ENCODE data around the gene ATF3.
"Not testable (repeated sequence)": the region's sequence is repeated elsewhere in the genome, so short reads cannot be mapped to it uniquely, and the experiment has no call there.

Gene ATF3

DNA sequence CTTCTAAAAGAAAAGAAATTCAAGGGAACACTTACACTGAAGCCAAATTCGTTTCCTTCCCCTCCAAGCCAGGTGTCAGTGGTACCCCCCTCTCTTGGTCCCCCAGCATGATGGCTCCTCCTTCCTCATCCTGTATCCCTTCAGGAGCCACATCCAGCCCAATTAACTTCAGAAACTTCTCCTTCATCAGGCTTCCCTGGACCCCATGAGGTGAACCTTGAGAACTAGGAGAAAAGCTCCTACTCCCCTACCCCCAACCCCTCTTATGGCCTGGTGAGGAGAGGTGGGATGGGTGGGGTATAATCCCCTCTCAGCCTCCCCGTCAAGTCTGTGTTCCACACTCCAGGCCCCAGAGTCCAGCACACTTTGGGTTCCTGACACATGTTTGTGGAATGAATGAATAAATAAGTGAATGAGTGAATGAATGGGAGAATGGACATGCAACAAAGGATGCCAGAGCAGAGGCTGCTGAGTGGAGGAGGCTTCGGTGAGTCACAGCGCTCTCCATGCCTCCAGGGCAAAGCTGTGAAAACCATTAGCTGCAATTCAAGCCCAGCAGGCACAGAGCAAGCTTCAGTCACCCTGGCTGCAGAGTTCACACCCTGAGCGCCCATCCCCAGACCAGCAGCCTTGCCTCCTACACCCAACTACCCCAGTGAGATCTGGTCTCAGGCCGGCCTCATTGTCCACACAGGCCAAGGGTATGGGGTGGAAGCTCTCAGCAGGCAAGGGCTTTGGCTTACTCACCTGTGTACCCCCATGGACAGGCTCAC is 47.3 kb downstream of the ATF3 start:
- DNase-seq = no peak

DNA sequence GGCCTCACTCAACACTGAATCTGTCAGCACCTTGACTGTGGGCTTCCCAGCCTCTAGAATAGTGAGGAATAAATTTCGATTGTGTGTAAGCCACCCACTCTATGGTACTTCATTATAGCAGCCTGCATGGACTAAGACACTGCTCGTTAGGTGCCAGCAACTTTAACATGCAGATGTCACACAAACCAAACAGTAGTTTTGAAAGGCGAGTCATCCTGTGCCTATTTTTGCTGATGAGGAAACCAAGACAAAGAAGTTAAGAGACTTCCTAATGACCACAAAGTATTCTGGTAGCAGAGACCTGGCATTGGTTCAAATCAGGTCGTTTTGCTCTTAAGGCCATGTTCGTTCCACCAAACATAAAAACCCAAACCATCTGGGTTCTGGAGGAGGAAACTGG is 48.2 kb downstream of the ATF3 start:
- no peak for DNase-seq

GRCh38 chr1:212658250-212658649 is 49.7 kb downstream of the ATF3 start:
- not testable (repeated sequence) for DNase-seq

DNA sequence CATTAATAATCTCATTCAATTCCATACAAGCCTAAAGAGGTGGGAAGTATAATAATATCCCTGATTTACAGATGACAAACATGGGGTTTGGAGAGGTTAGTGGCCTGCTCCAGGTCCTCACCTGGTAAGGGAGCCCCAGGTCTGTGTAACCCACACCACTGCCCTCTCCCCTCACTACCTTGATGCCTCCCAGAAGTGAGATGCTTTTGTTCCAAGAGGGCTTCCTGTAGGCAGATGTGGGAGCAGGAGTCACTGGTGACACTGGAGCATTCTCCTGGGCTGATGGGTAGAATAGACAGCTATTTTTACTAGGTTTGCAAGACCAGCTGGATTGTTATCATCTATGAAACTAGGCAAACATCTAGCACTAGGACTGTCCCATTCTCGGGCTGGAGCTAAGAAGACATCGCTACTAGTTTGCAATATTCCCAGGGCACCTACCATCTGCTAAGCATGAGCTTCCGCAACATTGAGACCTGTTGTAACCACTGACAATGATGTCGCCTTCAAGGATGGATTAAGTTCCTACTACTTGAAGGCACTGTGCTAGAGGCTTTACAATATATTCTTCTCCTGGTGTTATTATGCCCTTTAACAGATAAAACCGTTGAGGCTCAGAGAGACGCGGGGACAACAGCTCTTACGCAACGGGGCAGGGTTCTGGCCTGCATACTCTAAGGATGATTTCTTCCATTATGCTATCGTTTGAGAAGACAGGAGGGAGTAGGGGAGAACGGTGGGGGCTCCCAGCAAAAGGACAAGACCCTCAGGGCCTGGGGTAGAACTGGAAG is 56.0 kb downstream of the ATF3 start:
- DNase-seq = no peak

DNA sequence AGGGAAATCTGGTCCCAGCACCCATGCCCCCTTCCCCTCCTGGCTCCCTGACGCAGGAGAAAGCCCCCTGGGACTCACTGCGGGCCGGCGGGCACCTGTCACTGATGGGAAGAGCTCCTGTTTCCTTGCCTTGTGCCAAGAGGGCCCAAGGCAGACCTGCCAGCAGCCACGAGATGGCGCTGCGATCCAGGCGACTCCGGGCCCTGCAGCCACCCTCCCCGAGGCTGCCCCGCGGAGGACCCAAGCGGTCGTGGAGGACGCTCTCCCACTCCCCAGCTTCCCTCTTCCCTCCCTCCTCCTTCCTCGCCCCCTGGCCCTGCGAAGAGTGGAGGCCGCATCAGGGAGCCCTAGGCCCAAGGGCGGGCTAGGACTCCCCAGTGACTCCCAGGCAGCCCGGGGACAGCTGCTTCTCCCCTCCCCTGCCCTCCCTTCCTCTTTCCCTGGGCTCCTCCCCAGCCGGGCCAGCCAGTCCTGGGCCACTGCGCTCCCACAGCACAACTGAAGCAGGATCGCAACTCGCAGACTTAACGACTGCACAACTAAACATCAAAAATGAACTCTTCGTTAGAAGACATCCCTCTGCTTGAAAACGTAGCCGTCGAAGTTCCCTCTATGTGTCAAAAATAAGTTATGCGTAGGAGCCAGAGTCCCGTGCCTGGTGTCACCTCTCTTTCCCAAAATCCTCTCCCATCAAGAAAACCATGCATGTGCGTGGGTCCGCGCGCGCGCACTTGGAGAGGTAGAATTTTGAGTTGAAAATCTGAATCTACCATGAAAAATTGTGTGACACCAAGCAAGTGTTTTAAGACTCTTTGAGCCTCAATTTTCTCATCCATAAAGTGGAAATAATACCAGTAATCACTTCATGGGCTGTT is 56.9 kb downstream of the ATF3 start:
- peak; percentile 74 to 76 for DNase-seq

DNA sequence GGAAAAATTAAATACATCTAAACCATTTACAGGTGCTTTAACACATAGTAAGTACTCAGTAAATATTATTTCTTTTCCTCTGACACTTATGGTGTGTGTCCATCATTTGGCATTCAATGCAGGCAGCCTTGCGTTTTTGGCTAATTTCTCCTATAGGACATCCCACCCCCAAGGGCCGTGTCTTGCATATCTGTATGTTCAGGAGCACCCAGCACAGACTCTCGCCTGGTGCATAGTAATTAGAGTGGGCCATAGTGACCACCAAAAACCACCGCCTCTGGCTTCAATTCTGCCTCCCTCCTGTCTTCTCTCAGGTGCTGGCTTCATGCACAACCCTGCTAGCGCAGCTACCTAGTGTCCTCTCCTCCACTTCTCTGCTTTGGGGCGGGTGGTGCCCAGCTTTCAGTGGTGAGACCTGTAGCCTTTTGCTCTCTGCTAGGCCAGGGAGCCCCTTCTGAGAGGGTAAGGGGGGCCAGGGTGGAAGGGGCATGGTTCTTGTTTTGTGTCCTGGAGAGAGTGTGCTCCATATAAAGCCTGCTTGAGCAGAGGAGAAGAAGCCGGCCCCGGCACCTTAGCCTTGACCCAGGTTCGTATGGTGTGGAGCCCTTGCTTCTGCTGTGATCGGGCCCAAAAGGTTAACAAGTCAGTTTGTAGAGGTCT is 57.7 kb downstream of the ATF3 start:
- DNase-seq = no peak

DNA sequence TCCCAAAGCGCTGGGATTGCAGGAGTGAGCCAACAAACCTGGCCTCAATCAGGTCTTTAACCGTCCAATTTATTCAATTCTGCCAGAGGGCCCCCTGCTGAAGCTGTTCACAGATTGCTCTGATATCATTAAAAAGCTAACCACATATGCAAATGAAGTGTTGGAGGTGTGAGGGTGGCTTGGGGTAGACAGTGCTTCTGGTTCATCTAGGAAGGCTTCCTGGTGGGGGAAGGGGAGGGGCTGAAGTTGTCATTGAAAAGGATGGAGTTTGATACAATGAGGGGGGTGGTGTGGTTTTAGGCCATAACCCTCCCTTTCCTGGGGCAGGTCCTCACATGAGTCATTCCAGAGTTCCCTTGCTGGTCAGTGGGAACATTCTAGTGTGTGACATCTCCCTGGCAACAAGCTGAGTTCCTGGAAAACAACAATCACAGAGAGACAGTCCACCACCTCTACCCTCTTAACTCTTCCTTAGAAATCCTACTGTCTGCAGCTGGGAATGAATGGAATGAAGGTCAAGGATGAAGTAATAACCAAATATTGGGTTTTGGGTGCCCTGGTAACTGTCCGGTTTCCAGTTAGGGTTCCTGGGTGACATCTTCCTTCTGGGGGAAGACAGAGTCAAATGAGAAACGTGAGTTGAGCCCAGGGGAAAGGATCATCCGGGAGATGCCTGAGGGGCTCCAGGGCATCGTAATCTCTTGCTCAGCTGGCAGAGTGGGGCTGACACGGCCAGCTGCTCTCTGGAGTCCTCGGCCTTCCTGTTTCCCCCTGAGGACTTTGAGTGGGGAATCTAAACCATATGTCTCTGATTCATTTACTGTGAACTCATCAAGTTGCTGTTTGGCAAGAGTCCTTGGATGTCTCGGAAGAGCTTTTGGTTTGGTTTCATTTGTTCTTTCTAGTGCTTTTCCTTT is 58.9 kb downstream of the ATF3 start:
- DNase-seq = peak; percentile 16 to 61

DNA sequence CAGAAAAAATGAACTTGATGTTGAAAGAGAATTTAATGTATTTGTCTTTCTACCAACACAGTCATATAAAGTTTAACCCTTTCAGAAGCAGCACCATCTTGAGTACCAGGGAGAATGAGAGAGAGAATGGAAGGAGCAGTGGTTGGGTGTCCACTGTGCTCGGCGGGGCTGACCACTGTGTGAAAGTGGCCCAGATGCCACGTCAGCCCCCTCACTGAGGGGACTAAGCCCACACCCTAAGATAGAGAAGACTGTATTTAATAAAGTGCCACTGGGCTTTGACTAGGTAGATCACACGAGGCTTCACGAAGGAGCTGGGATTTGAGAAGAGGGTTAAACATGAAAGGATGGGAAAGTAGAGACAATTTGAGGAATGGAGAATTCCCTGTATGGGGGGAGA is 59.9 kb downstream of the ATF3 start:
- no peak for DNase-seq

DNA sequence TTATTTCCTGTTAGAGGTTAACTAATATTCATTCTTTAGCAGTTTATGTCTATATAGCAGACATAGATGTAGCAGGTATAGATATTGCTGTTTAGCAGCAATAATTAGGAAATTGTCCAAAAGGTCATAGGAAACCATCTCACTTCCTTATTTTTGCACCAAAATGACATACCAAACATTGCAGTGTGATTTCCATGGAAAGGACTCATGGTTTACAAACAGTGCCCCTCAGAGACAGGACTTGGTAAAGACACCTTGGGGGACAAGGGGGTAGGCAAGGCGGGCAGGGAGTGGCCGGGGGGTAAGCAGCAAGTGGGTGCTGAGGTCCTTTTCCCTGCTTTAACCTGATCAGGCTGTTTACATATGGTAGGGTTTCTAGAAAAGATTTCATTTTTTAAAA is 60.5 kb downstream of the ATF3 start:
- DNase-seq = no peak

- DNase-seq = no peak
Measured at GRCh38 chr1:212669600-212669999, 61.0 kb downstream of the ATF3 start.

DNA sequence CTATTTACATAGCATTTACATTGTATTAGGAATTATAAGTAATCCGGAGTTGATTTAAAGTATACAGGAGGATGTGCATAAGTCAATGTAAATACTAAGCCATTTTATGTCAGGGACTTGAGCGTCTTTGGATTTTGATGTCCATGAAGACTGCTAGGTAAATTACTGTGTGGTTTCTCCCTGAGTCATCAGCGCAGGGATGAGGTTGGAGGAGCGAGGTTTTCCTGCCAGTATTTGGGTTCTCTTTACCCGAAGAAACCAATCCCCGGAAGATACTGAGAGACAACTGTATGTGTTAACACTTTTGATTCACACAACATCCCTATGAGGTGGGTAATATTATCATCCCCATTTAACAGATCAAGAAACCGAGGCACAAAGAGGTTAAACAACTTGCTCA is 61.7 kb downstream of the ATF3 start:
- DNase-seq = no peak
